Measurements from ENCODE around the gene CDR2.
"Not testable (repeated sequence)": the region's sequence is repeated elsewhere in the genome, so short reads cannot be mapped to it uniquely, and the experiment has no call there.

Gene CDR2

GRCh38 chr16:22374311-22375116 lies at the start of gene CDR2:
Gene CDR2 (minus strand): TSS chr16:22374619. CDS start chr16:22374309, 310 bp downstream.
- DNase-seq (ENCODE audit: low spot score): peak; percentile 99

- no peak for DNase-seq (ENCODE audit: low spot score)
Measured at GRCh38 chr16:22423716-22424115, 49.3 kb upstream of the CDR2 start.

- DNase-seq (ENCODE audit: low spot score): no peak
Measured at GRCh38 chr16:22421136-22421535, 46.7 kb upstream of the CDR2 start.

GRCh38 chr16:22420606-22421135 lies 46.3 kb upstream of the CDR2 start:
- DNase-seq (ENCODE audit: low spot score): no peak

- DNase-seq (ENCODE audit: low spot score): no peak
Measured at GRCh38 chr16:22419908-22420307, 45.5 kb upstream of the CDR2 start.

GRCh38 chr16:22418826-22419225 lies 44.4 kb upstream of the CDR2 start:
- DNase-seq (ENCODE audit: low spot score): no peak

GRCh38 chr16:22417798-22418197 lies 43.4 kb upstream of the CDR2 start:
- DNase-seq (ENCODE audit: low spot score): not testable (repeated sequence)

GRCh38 chr16:22417019-22417418 lies 42.6 kb upstream of the CDR2 start:
- no peak for DNase-seq (ENCODE audit: low spot score)

GRCh38 chr16:22413819-22414218 lies 39.4 kb upstream of the CDR2 start:
- no peak for DNase-seq (ENCODE audit: low spot score)

GRCh38 chr16:22407486-22407885 lies 33.1 kb upstream of the CDR2 start:
- no peak for DNase-seq (ENCODE audit: low spot score)

- peak; percentile 67 for DNase-seq (ENCODE audit: low spot score)
Measured at GRCh38 chr16:22402191-22402590, 27.8 kb upstream of the CDR2 start.

- no peak for DNase-seq (ENCODE audit: low spot score)
Measured at GRCh38 chr16:22400900-22401299, 26.5 kb upstream of the CDR2 start.

GRCh38 chr16:22397931-22398330 lies 23.5 kb upstream of the CDR2 start:
- no peak for DNase-seq (ENCODE audit: low spot score)

- DNase-seq (ENCODE audit: low spot score): no peak
Measured at GRCh38 chr16:22397464-22397863, 23.0 kb upstream of the CDR2 start.

- no peak for DNase-seq (ENCODE audit: low spot score)
Measured at GRCh38 chr16:22395960-22396359, 21.5 kb upstream of the CDR2 start.

- DNase-seq (ENCODE audit: low spot score): no peak
Measured at GRCh38 chr16:22394121-22394520, 19.7 kb upstream of the CDR2 start.

- no peak for DNase-seq (ENCODE audit: low spot score)
Measured at GRCh38 chr16:22388101-22388644, 13.8 kb upstream of the CDR2 start.

GRCh38 chr16:22386976-22387375 lies 12.6 kb upstream of the CDR2 start:
- DNase-seq (ENCODE audit: low spot score): no peak

GRCh38 chr16:22385196-22385595 lies 10.8 kb upstream of the CDR2 start:
- no peak for DNase-seq (ENCODE audit: low spot score)

GRCh38 chr16:22383827-22384226 lies 9.4 kb upstream of the CDR2 start:
- no peak for DNase-seq (ENCODE audit: low spot score)

GRCh38 chr16:22381392-22381791 lies 7.0 kb upstream of the CDR2 start:
- DNase-seq (ENCODE audit: low spot score): no peak

GRCh38 chr16:22380529-22380928 lies 6.1 kb upstream of the CDR2 start:
- DNase-seq (ENCODE audit: low spot score): no peak

GRCh38 chr16:22379656-22380055 lies 5.2 kb upstream of the CDR2 start:
- no peak for DNase-seq (ENCODE audit: low spot score)

All from kidney capillary endothelial cell (primary cell).